ENCODE measurements around the gene SLCO4A1.

DNA sequence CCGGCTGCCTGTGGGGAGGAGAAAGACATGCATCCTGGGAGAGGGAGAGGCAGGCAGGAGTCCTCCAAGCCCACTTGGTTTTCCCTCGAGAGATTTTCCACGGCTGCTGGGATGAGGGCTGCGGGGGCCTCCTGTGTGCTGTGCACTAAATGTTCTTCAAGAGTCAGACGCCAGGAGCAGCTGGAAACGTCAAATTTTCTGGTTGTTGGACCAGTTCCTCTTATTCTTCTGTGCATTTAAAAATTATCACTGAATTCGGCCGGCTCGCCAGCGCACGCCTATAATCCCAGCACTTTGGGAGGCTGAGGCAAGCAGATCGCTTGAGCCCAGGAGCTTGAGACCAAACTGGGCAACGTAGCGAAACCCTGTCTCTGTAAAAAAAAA lies 33.6 kb downstream of the SLCO4A1 start:
- TF ChIP-seq, protein P1, sequence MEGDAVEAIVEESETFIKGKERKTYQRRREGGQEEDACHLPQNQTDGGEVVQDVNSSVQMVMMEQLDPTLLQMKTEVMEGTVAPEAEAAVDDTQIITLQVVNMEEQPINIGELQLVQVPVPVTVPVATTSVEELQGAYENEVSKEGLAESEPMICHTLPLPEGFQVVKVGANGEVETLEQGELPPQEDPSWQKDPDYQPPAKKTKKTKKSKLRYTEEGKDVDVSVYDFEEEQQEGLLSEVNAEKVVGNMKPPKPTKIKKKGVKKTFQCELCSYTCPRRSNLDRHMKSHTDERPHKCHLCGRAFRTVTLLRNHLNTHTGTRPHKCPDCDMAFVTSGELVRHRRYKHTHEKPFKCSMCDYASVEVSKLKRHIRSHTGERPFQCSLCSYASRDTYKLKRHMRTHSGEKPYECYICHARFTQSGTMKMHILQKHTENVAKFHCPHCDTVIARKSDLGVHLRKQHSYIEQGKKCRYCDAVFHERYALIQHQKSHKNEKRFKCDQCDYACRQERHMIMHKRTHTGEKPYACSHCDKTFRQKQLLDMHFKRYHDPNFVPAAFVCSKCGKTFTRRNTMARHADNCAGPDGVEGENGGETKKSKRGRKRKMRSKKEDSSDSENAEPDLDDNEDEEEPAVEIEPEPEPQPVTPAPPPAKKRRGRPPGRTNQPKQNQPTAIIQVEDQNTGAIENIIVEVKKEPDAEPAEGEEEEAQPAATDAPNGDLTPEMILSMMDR (IDR thresholded peaks at IDR 0.05; ENCODE audit: extremely low read depth in 1 of 2, insufficient read depth in 1 of 2, low read depth in 1 of 2, low read length in 2 of 2), result no peak
- TF ChIP-seq POLR2AphosphoS5 (IDR thresholded peaks at IDR 0.05; ENCODE audit: insufficient read depth, low read depth, low read length) (no peak), POLR2A (IDR thresholded peaks at IDR 0.05; ENCODE audit: low read depth, low read length) (no peak), EZH2 (IDR thresholded peaks at IDR 0.05; ENCODE audit: borderline replicate concordance, low read depth, low read length, severe bottlenecking) (no peak), JUN (IDR thresholded peaks at IDR 0.05; ENCODE audit: borderline replicate concordance, insufficient read depth, insufficient read length, low read depth) (no peak), FOS (IDR thresholded peaks at IDR 0.05; ENCODE audit: borderline replicate concordance, insufficient read depth, low read length) (no peak), MYC (IDR thresholded peaks at IDR 0.05; ENCODE audit: low read depth, low read length) (no peak), GATA2 (IDR thresholded peaks at IDR 0.05; ENCODE audit: insufficient read depth, insufficient read length, low read depth, low read length) (no peak)
- TF ChIP-seq, protein P2, sequence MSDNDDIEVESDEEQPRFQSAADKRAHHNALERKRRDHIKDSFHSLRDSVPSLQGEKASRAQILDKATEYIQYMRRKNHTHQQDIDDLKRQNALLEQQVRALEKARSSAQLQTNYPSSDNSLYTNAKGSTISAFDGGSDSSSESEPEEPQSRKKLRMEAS (IDR thresholded peaks at IDR 0.05; ENCODE audit: insufficient read depth, insufficient read length), result no peak
